M059J (cell line): ENCODE data around the gene ADAMTS3. TPM values are rescaled to one million over a fixed set of nuclear protein-coding genes. Genes with fewer than 3 reads are reported as not detected.

Experiments
- DNase-seq: peaks from one replicate; pipeline ENCODE4 v3.0.0-alpha.2; 2012; ENCODE audit warnings: low read depth
- total RNA-seq: library from RNA; depleted of rRNA; stranded (reverse); fragments of >200 nt; shearing (Covaris generic); gene quantifications from 2 replicates; pipeline ENCODE4 v1.2.3, GENCODE V29; 2014; rRNA removed

The ADAMTS3 gene
- total RNA-seq = 0.12 and 0.44 TPM in 2 replicates

DNA sequence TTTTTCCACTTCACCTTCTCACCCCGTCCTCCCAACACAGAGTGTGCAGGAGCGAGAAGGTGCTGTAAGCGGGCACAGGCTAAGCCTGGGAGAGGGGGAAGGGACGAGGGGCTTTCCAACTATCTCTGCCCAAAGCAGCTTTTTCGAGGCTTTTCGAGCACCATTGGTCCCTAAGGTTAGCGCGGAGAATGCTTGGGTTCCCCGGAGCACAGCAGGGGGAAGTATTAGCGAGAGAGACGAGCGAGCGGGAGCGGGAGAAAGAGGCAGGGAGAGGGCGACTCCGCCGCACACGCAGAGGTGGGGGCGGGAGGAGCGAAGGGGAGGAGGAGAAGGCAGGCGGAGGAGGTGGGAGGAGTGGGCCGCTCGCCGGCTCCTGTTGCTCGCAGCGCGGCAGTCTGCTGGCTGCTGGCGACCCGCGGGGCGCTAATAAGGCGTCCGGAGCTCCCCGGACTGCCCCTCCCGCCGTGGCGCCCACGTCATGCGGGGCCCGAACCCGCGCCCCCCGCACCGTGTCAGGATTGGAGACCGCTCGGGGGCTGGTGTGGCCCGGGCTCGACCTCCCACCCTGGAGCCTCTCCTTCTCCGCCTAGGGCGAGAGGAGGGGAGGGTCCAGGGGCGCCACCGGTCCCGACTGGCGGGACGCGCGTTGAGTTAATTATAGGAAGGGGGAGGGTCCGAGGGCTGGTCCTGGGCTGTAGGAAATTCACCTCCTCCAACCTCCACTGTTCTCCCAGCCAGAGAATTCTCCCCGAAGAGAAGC lies at the start of gene ADAMTS3:
ADAMTS3 (minus strand) TSS at position 263 of the 760 bp plus-strand sequence. CDS start 459 bp downstream, outside the sequence.
- DNase-seq = peak; percentile 33

DNA sequence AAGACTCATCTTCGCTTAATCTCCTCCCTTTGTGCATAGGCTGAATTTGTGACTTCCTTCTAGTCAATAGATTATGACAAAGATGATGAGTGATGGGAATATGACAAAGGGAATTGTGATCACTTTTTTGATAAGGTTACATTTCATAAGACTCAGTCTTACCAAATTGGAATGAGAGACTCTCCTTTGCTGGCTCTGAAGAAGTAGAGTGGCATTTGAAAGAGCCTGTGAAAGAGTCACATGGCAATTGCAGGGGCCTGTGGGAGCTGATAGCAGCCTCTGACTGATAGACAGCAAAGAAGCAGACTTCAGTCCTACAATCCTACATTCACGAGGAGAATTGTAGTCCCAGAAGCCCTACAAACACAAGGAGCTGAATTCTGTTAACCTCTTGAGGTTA lies 44.9 kb upstream of the ADAMTS3 start:
- DNase-seq = no peak

DNA sequence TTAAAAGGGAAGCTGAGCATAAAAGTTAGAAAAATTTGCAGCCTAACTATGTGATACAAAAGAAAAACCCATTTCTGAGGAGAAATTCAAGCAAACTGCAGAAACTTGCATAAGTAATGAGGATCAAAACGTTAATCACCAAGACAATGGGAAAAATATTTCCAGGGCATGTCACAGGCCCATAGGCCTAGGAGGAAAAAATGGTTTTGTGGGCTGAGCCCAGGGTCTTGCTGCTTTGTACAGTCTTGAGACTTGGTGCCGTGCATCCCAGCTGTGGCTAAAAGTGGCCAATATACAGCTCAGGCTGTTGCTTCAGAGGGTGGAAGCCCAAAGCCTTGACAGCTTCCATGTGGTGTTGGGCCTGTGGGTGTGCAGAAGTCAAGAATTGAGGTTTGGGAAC lies 37.7 kb upstream of the ADAMTS3 start:
- no peak for DNase-seq

- DNase-seq = no peak
Measured at GRCh38 chr4:72604324-72604723, 35.3 kb upstream of the ADAMTS3 start.

GRCh38 chr4:72602396-72603376 lies 33.7 kb upstream of the ADAMTS3 start:
- no peak for DNase-seq

- no peak for DNase-seq
Measured at GRCh38 chr4:72591547-72592454, 22.8 kb upstream of the ADAMTS3 start.

DNA sequence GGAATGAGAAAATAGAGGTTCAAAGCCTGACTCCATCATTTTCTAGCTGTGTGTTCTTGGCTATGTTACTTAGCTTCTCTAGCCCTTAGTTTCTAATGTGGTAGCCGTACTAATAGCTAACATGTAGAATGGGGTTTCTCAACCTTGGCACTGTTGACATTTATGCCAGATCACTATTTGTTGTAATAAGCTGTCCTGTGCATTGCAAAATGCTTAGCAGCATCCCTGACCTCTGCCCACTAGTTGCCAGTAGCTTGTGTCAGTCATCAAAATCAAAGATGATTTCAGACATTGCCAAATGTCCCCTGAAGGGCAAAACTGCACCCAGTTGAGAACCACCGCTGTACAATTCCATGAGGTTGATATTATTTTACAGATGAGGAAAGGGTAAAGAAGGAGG lies 18.3 kb upstream of the ADAMTS3 start:
- no peak for DNase-seq

DNA sequence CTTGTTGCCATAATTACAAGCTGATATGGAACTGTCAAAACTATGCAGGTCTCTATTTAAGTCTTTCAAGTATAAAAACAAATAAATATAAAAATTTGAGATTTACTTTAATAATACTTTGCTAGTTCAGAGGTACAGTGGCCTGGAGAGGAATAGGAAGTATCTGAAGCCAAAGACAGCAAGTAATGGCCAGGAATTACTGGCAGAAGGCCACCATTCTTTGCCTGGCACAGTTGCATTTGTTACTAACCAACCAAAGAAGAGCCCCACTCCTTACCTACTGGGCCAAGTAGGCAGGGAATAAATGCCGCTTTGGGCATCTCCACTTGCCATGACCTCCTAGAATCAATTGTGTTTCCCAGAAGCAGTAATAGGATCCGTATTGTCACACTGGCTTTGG lies 13.8 kb upstream of the ADAMTS3 start:
- DNase-seq = no peak

GRCh38 chr4:72577211-72577610 lies 8.2 kb upstream of the ADAMTS3 start:
- DNase-seq = no peak

DNA sequence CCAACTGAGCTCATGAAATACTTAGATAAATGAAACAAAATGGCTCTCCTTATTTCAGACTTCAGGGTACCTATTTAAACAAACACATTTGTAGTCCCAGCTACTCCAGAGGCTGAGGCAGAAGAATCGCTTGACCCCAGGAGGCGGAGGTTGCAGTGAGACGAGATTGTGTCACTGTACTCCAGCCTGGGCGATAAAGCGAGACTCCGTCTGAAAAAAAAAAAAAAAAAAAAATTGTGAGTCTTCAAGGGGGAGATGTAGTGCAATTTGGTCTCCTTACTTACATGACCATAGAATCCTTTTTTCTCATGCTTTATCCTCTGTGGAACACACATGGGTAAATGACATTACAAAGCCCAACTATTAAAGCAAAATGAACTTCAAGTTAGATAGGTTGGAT lies 2.3 kb upstream of the ADAMTS3 start:
- DNase-seq = no peak

DNA sequence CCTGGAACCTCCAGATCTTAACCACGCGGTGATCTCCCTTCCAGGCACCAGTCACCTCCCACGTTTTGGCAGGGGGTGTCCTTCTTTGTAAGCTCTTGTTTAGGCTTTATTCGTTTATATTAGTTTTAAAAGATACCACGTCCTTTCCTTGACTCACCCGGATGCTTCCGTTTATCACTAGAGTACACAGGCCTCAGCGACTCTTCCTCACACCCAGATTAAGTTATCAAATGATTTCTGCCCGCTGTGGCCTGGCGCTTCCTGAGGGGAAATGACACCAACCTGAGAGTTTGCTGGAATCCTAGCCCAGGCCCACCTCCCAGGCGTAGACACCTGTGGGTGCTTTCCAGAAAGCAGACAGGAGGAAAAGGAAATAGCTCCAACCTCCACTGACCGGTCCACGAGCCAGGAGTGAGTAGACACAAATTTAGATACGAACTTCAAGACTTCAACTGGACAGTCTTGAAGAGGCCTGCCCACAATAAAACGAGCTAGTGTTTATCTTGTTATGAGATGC lies 756 bp upstream of the ADAMTS3 start:
- no peak for DNase-seq

DNA sequence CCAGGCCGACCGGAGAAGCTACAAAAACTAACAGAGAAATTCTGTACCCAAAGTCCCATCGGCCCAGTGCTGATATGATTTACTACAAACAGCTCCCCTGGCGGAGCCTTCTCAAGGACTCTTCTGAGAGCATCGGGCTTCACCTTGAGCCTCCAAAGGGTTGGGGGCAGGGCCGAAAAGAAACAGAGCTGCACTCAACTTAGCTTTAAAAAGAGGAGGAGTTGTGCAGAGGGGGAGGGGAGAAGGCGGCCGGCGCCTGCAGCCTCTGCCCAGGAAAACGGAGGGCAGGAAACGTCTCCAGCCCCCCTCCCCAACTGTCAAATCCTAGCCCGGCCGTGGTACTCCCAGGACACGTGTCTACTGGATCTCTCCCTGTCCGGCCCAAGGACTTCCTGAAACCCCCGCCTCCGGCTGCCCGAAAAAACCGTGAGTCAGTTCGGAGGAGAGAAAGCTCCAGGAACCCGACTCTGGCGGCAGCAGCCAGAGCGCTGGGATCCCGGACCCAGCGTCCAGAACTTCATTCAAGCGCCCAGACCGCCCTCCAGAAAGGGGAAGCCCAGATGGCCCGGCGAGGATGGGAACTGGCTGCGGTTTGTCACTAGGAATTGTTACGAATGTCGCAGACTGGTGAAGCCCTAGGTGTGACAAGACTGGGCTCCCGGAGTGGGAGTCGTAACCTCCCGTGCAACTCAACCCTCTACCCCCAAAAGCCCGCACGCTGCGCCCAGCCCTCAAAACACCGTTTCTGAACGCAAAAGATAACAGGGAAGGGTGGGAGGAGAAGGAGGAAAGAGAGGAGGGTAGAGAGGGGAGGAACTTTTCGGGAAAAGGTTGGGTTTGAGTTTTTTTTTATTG lies 973 bp downstream of the ADAMTS3 start:
- peak; percentile 81 for DNase-seq

- DNase-seq = no peak
Measured at GRCh38 chr4:72567036-72567435, 2.0 kb downstream of the ADAMTS3 start.

- DNase-seq = no peak
Measured at GRCh38 chr4:72566464-72566972, 2.5 kb downstream of the ADAMTS3 start.

DNA sequence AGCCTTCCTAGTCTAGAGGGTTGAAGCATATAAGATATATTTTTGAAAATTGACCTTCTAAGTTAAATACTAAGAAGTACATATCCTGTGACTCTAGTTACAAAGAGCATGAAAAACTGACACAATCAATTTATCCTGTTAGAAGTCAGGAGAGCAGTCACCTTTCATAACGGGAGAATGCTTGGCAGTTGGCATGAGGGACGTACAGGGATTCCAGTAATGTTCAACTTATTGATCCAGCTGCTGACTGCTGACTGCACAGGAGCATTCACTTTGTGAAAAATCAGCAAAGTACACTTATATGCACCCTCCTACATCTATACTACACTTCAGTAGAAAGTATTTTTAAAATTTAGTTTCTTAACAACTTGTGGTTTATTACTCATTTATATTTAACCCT lies 4.2 kb downstream of the ADAMTS3 start:
- DNase-seq = no peak

DNA sequence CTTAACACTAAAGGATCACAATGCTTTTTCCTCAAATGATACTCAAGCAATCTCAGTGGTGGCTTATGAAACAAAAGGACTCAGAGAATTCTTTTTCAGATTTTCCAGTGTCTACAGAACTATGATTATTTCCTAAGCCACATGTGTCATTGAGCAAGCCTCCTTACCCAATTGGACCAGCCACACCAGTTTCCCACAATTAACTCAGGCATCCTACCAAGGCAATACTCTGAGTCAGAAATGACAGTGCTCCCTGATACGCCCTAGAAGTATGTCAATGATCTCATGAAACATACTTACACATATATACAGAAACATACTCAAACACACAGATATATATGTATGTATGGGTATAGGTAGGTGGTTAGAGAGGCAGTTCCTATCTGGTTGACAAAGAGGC lies 4.8 kb downstream of the ADAMTS3 start:
- DNase-seq = peak; percentile 11

GRCh38 chr4:72558655-72559054 lies 10.4 kb downstream of the ADAMTS3 start:
- DNase-seq = peak; percentile 17

- no peak for DNase-seq
Measured at GRCh38 chr4:72557021-72557420, 12.0 kb downstream of the ADAMTS3 start.

DNA sequence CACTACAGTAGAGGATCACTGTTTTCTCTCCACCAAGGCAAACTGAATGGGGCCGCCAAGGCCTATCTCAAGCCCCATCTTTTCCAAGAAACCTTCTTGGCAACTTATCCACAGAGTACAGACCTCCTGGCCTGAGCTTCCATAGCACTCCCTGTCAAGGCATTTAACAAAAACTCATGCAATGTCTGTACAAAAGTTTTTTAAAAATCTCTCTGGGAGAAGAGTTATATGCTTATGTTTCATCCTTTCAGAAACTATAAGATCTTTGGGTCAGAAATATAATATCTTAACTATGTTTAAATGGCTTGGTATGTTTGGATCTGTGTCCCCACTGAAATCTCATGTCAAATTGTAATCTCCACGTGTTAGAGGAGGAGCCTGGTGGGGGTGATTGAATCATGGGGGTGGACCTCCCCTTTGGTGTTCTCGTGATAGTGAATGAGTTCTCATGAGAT lies 13.6 kb downstream of the ADAMTS3 start:
- DNase-seq = no peak
